ENCODE results near the gene NUP85. TPM values are rescaled to one million over a fixed set of nuclear protein-coding genes. Genes with fewer than 3 reads are reported as not detected.
A peak's percentile ranks its signal among the peaks of the same experiment; 100 is the strongest.

Gene NUP85
- total RNA-seq, 2 experiments from 2014 or later: 135 TPM

GRCh38 chr17:75181110-75181509, 24.4 kb upstream of the NUP85 start:
- Mint-ChIP-seq H3K4me3 (peak overlapping the region; percentile 90), H3K27ac (peak overlapping the region; percentile 90), H3K36me3 (ENCODE audit: low read depth) (peaks cover 42% of the 10 kb centered on the region), H3K9me3 (ENCODE audit: insufficient read depth) (no peaks in the 10 kb centered on the region), H3K4me1 (ENCODE audit: low read depth) (peaks cover 46% of the 10 kb centered on the region), H3K27me3 (ENCODE audit: low read depth) (no peaks in the 10 kb centered on the region)
- DNase-seq (no peak), ATAC-seq (no peak)
- ChIA-PET CTCF (interaction anchor here (0.7 to 2.1 kb wide), 10 partner anchors 10 to 168 kb away, joined by 3 to 18 read pairs (median 4); partner anchors contain the start of genes MIF4GD and MRPL58), POLR2A (interaction anchor here (0.7 to 2.4 kb wide), 6 partner anchors 8 to 168 kb away, joined by 3 to 7 read pairs (median 4); partner anchors contain the start of genes JPT1, MIF4GD and NUP85)

- Mint-ChIP-seq H3K4me1 (ENCODE audit: low read depth) (peaks cover 44% of the 10 kb centered on the region), H3K9me3 (ENCODE audit: insufficient read depth) (no peaks in the 10 kb centered on the region), H3K27ac (peak overlapping the region; percentile 90), H3K36me3 (ENCODE audit: low read depth) (peaks cover 36% of the 10 kb centered on the region), H3K27me3 (ENCODE audit: low read depth) (no peaks in the 10 kb centered on the region), H3K4me3 (peak overlapping the region; percentile 90)
- DNase-seq (peak; percentile 60), ATAC-seq (peak; percentile 10)
- ChIA-PET POLR2A (interaction anchor here (0.7 to 2.4 kb wide), 7 partner anchors 8 to 169 kb away, joined by 3 to 9 read pairs (median 4); partner anchors contain the start of genes JPT1, MIF4GD and NUP85), CTCF (interaction anchor here (0.7 to 2.4 kb wide), 11 partner anchors 10 to 169 kb away, joined by 3 to 18 read pairs (median 4); partner anchors contain the start of genes MIF4GD and MRPL58)
Observed at GRCh38 chr17:75181608-75182318, 23.7 kb upstream of the NUP85 start.

- Mint-ChIP-seq H3K36me3 (ENCODE audit: low read depth) (peaks cover 34% of the 10 kb centered on the region), H3K4me1 (ENCODE audit: low read depth) (peaks cover 44% of the 10 kb centered on the region), H3K4me3 (peak overlapping the region; percentile 90), H3K27ac (peak overlapping the region; percentile 90), H3K27me3 (ENCODE audit: low read depth) (no peaks in the 10 kb centered on the region), H3K9me3 (ENCODE audit: insufficient read depth) (no peaks in the 10 kb centered on the region)
- ChIA-PET CTCF (interaction anchor here (2.4 kb wide), 1 partner anchor 10 kb away, joined by 11 read pairs; no protein-coding TSS in a partner anchor), POLR2A (interaction anchor here (0.6 to 2.4 kb wide), 3 partner anchors 9 to 168 kb away, joined by 3 to 9 read pairs (median 7); partner anchors contain the start of gene MIF4GD)
- ATAC-seq (peak; percentile 23), DNase-seq (no peak)
Observed at GRCh38 chr17:75182319-75182568, 23.2 kb upstream of the NUP85 start.

- POLR2A ChIA-PET: interaction anchor here (0.5 to 2.4 kb wide), 15 partner anchors 9 to 594 kb away, joined by 3 to 9 read pairs (median 4); partner anchors contain the start of genes JPT1, MIF4GD, MRPS7 and NUP85
- DNase-seq (peak; percentile 96), ATAC-seq (peak; percentile 82)
- H3K36me3 Mint-ChIP-seq (ENCODE audit: low read depth): peaks cover 34% of the 10 kb centered on the region
- peak within 1 kb of the TSS; percentile 90 for H3K4me3 Mint-ChIP-seq
- peaks cover 44% of the 10 kb centered on the region for H3K4me1 Mint-ChIP-seq (ENCODE audit: low read depth)
- CTCF ChIA-PET: interaction anchor here (0.6 to 3.4 kb wide), 6 partner anchors 8 to 69 kb away, joined by 3 to 18 read pairs (median 7); partner anchors contain the start of gene JPT1
- H3K27me3 Mint-ChIP-seq (ENCODE audit: low read depth): no peaks in the 10 kb centered on the region
- no peaks in the 10 kb centered on the region for H3K9me3 Mint-ChIP-seq (ENCODE audit: insufficient read depth)
- peak within 1 kb of the TSS; percentile 98 for H3K27ac Mint-ChIP-seq
Observed at GRCh38 chr17:75182569-75183436, 22.7 kb upstream of the NUP85 start, which contains the start of gene SUMO2. Gene SUMO2 (minus strand): TSS chr17:75182959. CDS start chr17:75182834, 125 bp downstream.

GRCh38 chr17:75183999-75184884, 21.2 kb upstream of the NUP85 start:
- POLR2A ChIA-PET: interaction anchor here (0.9 to 2.1 kb wide), 6 partner anchors 11 to 78 kb away, joined by 3 to 9 read pairs (median 4); partner anchors contain the start of genes MRPS7 and NUP85
- DNase-seq: no peak

GRCh38 chr17:75188614-75189013, 16.9 kb upstream of the NUP85 start:
- no peak for ATAC-seq
- H3K36me3 Mint-ChIP-seq (ENCODE audit: low read depth): no peaks in the 10 kb centered on the region
- H3K9me3 Mint-ChIP-seq (ENCODE audit: insufficient read depth): no peaks in the 10 kb centered on the region
- H3K4me1 Mint-ChIP-seq (ENCODE audit: low read depth): peaks cover 27% of the 10 kb centered on the region
- DNase-seq: no peak
- ChIA-PET POLR2A (interaction anchor here (0.7 to 1.4 kb wide), 8 partner anchors 7 to 176 kb away, joined by 3 to 6 read pairs (median 4); partner anchors contain the start of genes ARMC7, MRPL58 and NUP85), CTCF (interaction anchor here (1.2 to 6.0 kb wide), 6 partner anchors 13 to 227 kb away, joined by 3 to 67 read pairs (median 9); no protein-coding TSS in a partner anchor)
- no peaks in the 10 kb centered on the region for H3K27me3 Mint-ChIP-seq (ENCODE audit: low read depth)
- no peak overlapping the region for H3K27ac Mint-ChIP-seq
- no peak overlapping the region for H3K4me3 Mint-ChIP-seq

More at GRCh38 chr17:75183999-75184884, 21.2 kb upstream of the NUP85 start:
- CTCF ChIA-PET: interaction anchor here (2.4 to 3.4 kb wide), 3 partner anchors 12 to 70 kb away, joined by 11 to 18 read pairs (median 17); no protein-coding TSS in a partner anchor
- Mint-ChIP-seq H3K27ac (peak overlapping the region; percentile 98), H3K27me3 (ENCODE audit: low read depth) (no peaks in the 10 kb centered on the region), H3K4me3 (peak overlapping the region; percentile 75), H3K4me1 (ENCODE audit: low read depth) (peaks cover 38% of the 10 kb centered on the region), H3K9me3 (ENCODE audit: insufficient read depth) (no peaks in the 10 kb centered on the region), H3K36me3 (ENCODE audit: low read depth) (peaks cover 22% of the 10 kb centered on the region)
- no peak for ATAC-seq

- ChIA-PET CTCF (interaction anchor here (0.8 to 6.0 kb wide), 4 partner anchors 9 to 77 kb away, joined by 3 to 67 read pairs (median 8); partner anchors contain the start of gene SUMO2), POLR2A (interaction anchor here (0.7 kb wide), 1 partner anchor 9 kb away, joined by 4 read pairs; the partner anchor contains the start of gene SUMO2)
- ATAC-seq: no peak
- DNase-seq: no peak
- Mint-ChIP-seq H3K36me3 (ENCODE audit: low read depth) (no peaks in the 10 kb centered on the region), H3K4me3 (no peak overlapping the region), H3K4me1 (ENCODE audit: low read depth) (peaks cover 17% of the 10 kb centered on the region), H3K27me3 (ENCODE audit: low read depth) (no peaks in the 10 kb centered on the region), H3K9me3 (ENCODE audit: insufficient read depth) (no peaks in the 10 kb centered on the region), H3K27ac (no peak overlapping the region)
Observed at GRCh38 chr17:75191584-75191983, 13.9 kb upstream of the NUP85 start.

GRCh38 chr17:75194879-75195278, 10.6 kb upstream of the NUP85 start:
- Mint-ChIP-seq H3K9me3 (ENCODE audit: insufficient read depth) (no peaks in the 10 kb centered on the region), H3K4me3 (no peak overlapping the region), H3K36me3 (ENCODE audit: low read depth) (no peaks in the 10 kb centered on the region), H3K27ac (no peak overlapping the region), H3K27me3 (ENCODE audit: low read depth) (no peaks in the 10 kb centered on the region), H3K4me1 (ENCODE audit: low read depth) (peaks cover 5% of the 10 kb centered on the region)
- ATAC-seq (no peak), DNase-seq (no peak)
- CTCF ChIA-PET: no interaction called here
- POLR2A ChIA-PET: no interaction called here

GRCh38 chr17:75199886-75200618, 5.4 kb upstream of the NUP85 start:
- CTCF ChIA-PET: interaction anchor here (1.1 to 8.0 kb wide), 8 partner anchors 10 to 239 kb away, joined by 3 to 210 read pairs (median 36); partner anchors contain the start of gene ARMC7
- DNase-seq: no peak
- no peaks in the 10 kb centered on the region for H3K36me3 Mint-ChIP-seq (ENCODE audit: low read depth)
- no peak overlapping the region for H3K27ac Mint-ChIP-seq
- no peaks in the 10 kb centered on the region for H3K27me3 Mint-ChIP-seq (ENCODE audit: low read depth)
- POLR2A ChIA-PET: no interaction called here
- H3K4me1 Mint-ChIP-seq (ENCODE audit: low read depth): peaks cover 12% of the 10 kb centered on the region
- no peaks in the 10 kb centered on the region for H3K9me3 Mint-ChIP-seq (ENCODE audit: insufficient read depth)
- ATAC-seq: no peak
- no peak overlapping the region for H3K4me3 Mint-ChIP-seq

GRCh38 chr17:75205793-75206163, 299 bp downstream of the NUP85 start:
- peaks cover 35% of the 10 kb centered on the region for H3K4me1 Mint-ChIP-seq (ENCODE audit: low read depth)
- CTCF ChIA-PET: interaction anchor here (0.6 to 8.0 kb wide), 14 partner anchors 9 to 244 kb away, joined by 3 to 88 read pairs (median 3); partner anchors contain the start of genes GGA3, MIF4GD and MRPS7
- H3K27ac Mint-ChIP-seq: peak overlapping the region; percentile 100
- ATAC-seq: no peak
- no peak for DNase-seq
- no peaks in the 10 kb centered on the region for H3K9me3 Mint-ChIP-seq (ENCODE audit: insufficient read depth)
- no peaks in the 10 kb centered on the region for H3K27me3 Mint-ChIP-seq (ENCODE audit: low read depth)
- peaks cover 20% of the 10 kb centered on the region for H3K36me3 Mint-ChIP-seq (ENCODE audit: low read depth)
- POLR2A ChIA-PET: interaction anchor here (0.7 to 2.8 kb wide), 14 partner anchors 9 to 250 kb away, joined by 3 to 16 read pairs (median 6); partner anchors contain the start of genes GGA3, JPT1, MIF4GD and MRPS7
- peak overlapping the region; percentile 97 for H3K4me3 Mint-ChIP-seq
